Measurements from ENCODE around the gene ANKFN1. TPM values are rescaled to one million over a fixed set of nuclear protein-coding genes. Genes with fewer than 3 reads are reported as not detected.
"Not testable (repeated sequence)": the region's sequence is repeated elsewhere in the genome, so short reads cannot be mapped to it uniquely, and the experiment has no call there.

ANKFN1 gene
- total and polyA plus RNA-seq, 7 donors = 0.12 to 0.55 (median 0.26) TPM; not detected in 3

- Histone ChIP-seq H3K4me3 (no peak overlapping the region), H3K4me1 (no peaks in the 10 kb centered on the region), H3K9me3 (no peaks in the 10 kb centered on the region), H3K36me3 (no peaks in the 10 kb centered on the region), H3K27ac (no peak overlapping the region), H3K27me3 (no peaks in the 10 kb centered on the region)
- no peak for TF ChIP-seq POLR2A (IDR thresholded peaks at IDR 0.05)
- no peak for TF ChIP-seq POLR2AphosphoS5 (IDR thresholded peaks at IDR 0.05)
- TF ChIP-seq CTCF (IDR thresholded peaks at IDR 0.05) = no peak
- TF ChIP-seq EP300 (IDR thresholded peaks at IDR 0.05) = no peak
- intact Hi-C loops (cut with DNase I) = no loop called here
- WGBS, 2 donors = 65 to 73% methylated on average over 6 of the region's 6 CpGs
- DNase-seq = no peak
These were observed 116.5 kb downstream of the ANKFN1 start for GRCh38 chr17:56269556-56270389.

- intact Hi-C loops (cut with DNase I) = no loop called here
- Histone ChIP-seq H3K9me3 (no peaks in the 10 kb centered on the region), H3K27me3 (no peaks in the 10 kb centered on the region), H3K27ac (no peak overlapping the region), H3K4me1 (no peaks in the 10 kb centered on the region), H3K4me3 (no peak overlapping the region), H3K36me3 (no peaks in the 10 kb centered on the region)
- no peak for TF ChIP-seq POLR2A (IDR thresholded peaks at IDR 0.05)
- TF ChIP-seq CTCF (IDR thresholded peaks at IDR 0.05) = no peak
- TF ChIP-seq POLR2AphosphoS5 (IDR thresholded peaks at IDR 0.05) = no peak
- no peak for TF ChIP-seq EP300 (IDR thresholded peaks at IDR 0.05)
- no peak for DNase-seq
- 90 to 92% methylated on average over 3 of the region's 3 CpGs for WGBS, 2 donors
These were observed 121.2 kb downstream of the ANKFN1 start for GRCh38 chr17:56274491-56274890.

- no peaks in the 10 kb centered on the region for H3K9me3 ChIP-seq
- TF ChIP-seq EP300 (IDR thresholded peaks at IDR 0.05) (no peak), POLR2A (IDR thresholded peaks at IDR 0.05) (no peak), POLR2AphosphoS5 (IDR thresholded peaks at IDR 0.05) (no peak), CTCF (IDR thresholded peaks at IDR 0.05) (no peak)
- 86 to 88% methylated on average over 4 of the region's 4 CpGs for WGBS, 2 donors
- no peaks in the 10 kb centered on the region for H3K4me1 ChIP-seq
- H3K27ac ChIP-seq = no peak overlapping the region
- H3K27me3 ChIP-seq = no peaks in the 10 kb centered on the region
- H3K4me3 ChIP-seq = no peak overlapping the region
- intact Hi-C loops (cut with DNase I) = no loop called here
- no peak for DNase-seq
- H3K36me3 ChIP-seq = no peaks in the 10 kb centered on the region
These were observed 131.2 kb downstream of the ANKFN1 start for GRCh38 chr17:56284482-56284881.

- intact Hi-C loops (cut with DNase I); H3K27me3 ChIP-seq; H3K4me3 ChIP-seq; H3K9me3 ChIP-seq; DNase-seq; H3K36me3 ChIP-seq; H3K27ac ChIP-seq: not testable (repeated sequence)
- 40 to 75% methylated on average over 3 of the region's 3 CpGs for WGBS, 2 donors
- H3K4me1 ChIP-seq = peaks cover 0 to 18% (median 15%) of the 10 kb centered on the region in 4 donors
These were observed 135.5 kb downstream of the ANKFN1 start for GRCh38 chr17:56288786-56289185.

GRCh38 chr17:56289321-56289720 lies 136.0 kb downstream of the ANKFN1 start:
- TF ChIP-seq POLR2A (IDR thresholded peaks at IDR 0.05) (no peak), CTCF (IDR thresholded peaks at IDR 0.05) (no peak), EP300 (IDR thresholded peaks at IDR 0.05) (no peak)
- Histone ChIP-seq H3K27ac (no peak overlapping the region), H3K4me1 (peaks cover 0 to 18% (median 15%) of the 10 kb centered on the region in 4 donors), H3K27me3 (no peaks in the 10 kb centered on the region), H3K36me3 (no peaks in the 10 kb centered on the region), H3K9me3 (no peaks in the 10 kb centered on the region), H3K4me3 (no peak overlapping the region)
- intact Hi-C loops (cut with DNase I) = no loop called here
- DNase-seq = no peak
- WGBS, 2 donors = 78 to 82% methylated on average over 6 of the region's 6 CpGs
